ENCODE results near the gene PPP4R1. TPM values are rescaled to one million over a fixed set of nuclear protein-coding genes. Genes with fewer than 3 reads are reported as not detected.

PPP4R1 gene
- total RNA-seq, 1 experiment from 2014 or later, result 106 TPM

DNA sequence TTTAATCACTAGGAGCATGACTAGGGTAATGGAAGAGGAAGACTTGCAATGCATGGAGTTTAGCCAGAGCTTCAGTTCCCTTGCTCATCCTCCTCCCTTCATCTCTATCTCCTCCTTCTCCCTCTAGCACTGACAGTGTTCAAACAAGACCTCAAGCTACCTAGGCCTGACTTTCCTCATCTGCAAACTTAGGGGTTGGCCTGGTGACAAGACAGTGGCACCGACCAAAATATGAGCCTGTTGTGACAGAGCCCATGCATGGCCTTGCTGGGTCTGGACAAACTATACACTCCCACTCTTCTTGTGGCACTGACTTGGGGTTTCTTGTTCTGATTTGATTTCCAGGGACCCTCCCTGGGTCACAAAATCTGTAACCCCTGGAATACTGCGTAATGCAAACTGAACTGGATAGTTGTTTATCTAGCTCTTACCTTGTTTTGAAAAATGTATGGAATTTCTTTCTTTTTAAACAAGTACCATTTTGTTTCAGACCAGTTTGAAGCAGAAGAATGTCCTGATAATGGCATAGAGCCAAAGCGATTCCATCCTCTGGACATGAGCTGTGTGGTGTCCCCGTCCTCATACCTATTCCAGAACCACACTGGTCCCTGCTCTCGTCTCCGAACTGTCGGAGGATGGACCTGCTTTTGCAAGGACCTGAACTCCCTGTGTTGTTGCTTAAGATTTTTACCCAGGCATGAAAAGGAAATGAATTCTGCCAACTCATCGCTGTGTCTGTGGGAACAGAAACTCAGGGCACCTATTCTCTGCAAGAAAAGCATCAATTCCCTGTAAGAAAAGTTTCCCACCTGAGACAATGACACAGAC is 33.4 kb upstream of the PPP4R1 start:
- H2BK20ac ChIP-seq (ENCODE audit: low read depth, low read length, poor library complexity, severe bottlenecking), result no peak overlapping the region
- H3K9me3 ChIP-seq (ENCODE audit: control insufficient read depth, low read depth, low read length), result no peaks in the 10 kb centered on the region
- no peak for DNase-seq
- peak overlapping the region; percentile 8 for H4K91ac ChIP-seq (ENCODE audit: insufficient read length, low read depth, low read length)
- H2BK120ac ChIP-seq (ENCODE audit: low read depth, low read length, poor library complexity, severe bottlenecking), result no peak overlapping the region
- H3K18ac ChIP-seq (ENCODE audit: insufficient read length, low read depth, low read length), result peak overlapping the region; percentile 11
- no peak overlapping the region for H3K4ac ChIP-seq (ENCODE audit: low read depth, low read length)
- Mint-ChIP-seq H3K27ac (no peak overlapping the region; a peak in 1 of 7 replicates), H3K27me3 (ENCODE audit: low read depth) (no peaks in the 10 kb centered on the region), H3K4me3 (no peak overlapping the region), H3K4me1 (peaks cover 19 to 29% of the 10 kb centered on the region in 2 experiments), H3K36me3 (ENCODE audit: insufficient read depth in 1 of 3, low read depth in 3 of 3) (no peaks in the 10 kb centered on the region), H3K9me3 (no peaks in the 10 kb centered on the region)
- H3K23ac ChIP-seq (ENCODE audit: insufficient read length, low read depth, low read length), result peak overlapping the region; percentile 13
- no peaks in the 10 kb centered on the region for H3K23me2 ChIP-seq (ENCODE audit: insufficient read length, low read depth, low read length, poor library complexity, severe bottlenecking)
- no peak overlapping the region for H2BK12ac ChIP-seq (ENCODE audit: insufficient read length, low read depth, low read length)
- peak overlapping the region; percentile 28 for H4K8ac ChIP-seq (replicated peaks; ENCODE audit: insufficient read length, low read depth, low read length)
- H3K27ac ChIP-seq (ENCODE audit: insufficient read length, low read depth, low read length), result no peak overlapping the region
- H3K14ac ChIP-seq (ENCODE audit: insufficient read depth, low read length), result no peak overlapping the region
- no peaks in the 10 kb centered on the region; the same call in 1 of the 2 replicates for H3K4me1 ChIP-seq (ENCODE audit: insufficient read depth, low read length)
- no peaks in the 10 kb centered on the region for H4K20me1 ChIP-seq (ENCODE audit: control insufficient read depth, insufficient read depth, insufficient read length)
- TF ChIP-seq, protein P1, sequence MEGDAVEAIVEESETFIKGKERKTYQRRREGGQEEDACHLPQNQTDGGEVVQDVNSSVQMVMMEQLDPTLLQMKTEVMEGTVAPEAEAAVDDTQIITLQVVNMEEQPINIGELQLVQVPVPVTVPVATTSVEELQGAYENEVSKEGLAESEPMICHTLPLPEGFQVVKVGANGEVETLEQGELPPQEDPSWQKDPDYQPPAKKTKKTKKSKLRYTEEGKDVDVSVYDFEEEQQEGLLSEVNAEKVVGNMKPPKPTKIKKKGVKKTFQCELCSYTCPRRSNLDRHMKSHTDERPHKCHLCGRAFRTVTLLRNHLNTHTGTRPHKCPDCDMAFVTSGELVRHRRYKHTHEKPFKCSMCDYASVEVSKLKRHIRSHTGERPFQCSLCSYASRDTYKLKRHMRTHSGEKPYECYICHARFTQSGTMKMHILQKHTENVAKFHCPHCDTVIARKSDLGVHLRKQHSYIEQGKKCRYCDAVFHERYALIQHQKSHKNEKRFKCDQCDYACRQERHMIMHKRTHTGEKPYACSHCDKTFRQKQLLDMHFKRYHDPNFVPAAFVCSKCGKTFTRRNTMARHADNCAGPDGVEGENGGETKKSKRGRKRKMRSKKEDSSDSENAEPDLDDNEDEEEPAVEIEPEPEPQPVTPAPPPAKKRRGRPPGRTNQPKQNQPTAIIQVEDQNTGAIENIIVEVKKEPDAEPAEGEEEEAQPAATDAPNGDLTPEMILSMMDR (conservative IDR thresholded peaks at IDR 0.05), result no peak
- peak overlapping the region; percentile 53; the same call in 1 of the 2 replicates for H2BK15ac ChIP-seq (ENCODE audit: low read depth, low read length)
- peak overlapping the region; percentile 57 for H4K5ac ChIP-seq (ENCODE audit: insufficient read length, low read depth, low read length)
- no peaks in the 10 kb centered on the region for H3K79me2 ChIP-seq (ENCODE audit: insufficient read depth, low read length)
- H3K4me2 ChIP-seq (ENCODE audit: insufficient read depth, insufficient read length, low read length), result no peak overlapping the region
- H2AFZ ChIP-seq (ENCODE audit: low read length), result no peak overlapping the region
- H3K56ac ChIP-seq (ENCODE audit: insufficient read length, low read depth, low read length), result no peak overlapping the region
- no peak overlapping the region for H2BK5ac ChIP-seq (ENCODE audit: insufficient read length, low read length)
- no peaks in the 10 kb centered on the region for H3K27me3 ChIP-seq (ENCODE audit: insufficient read depth, low read length)
- H2AK5ac ChIP-seq (ENCODE audit: insufficient read length, low read length), result no peak overlapping the region
- H3T11ph ChIP-seq (ENCODE audit: low read length), result no peak overlapping the region
- H3K79me1 ChIP-seq (ENCODE audit: insufficient read depth, low read depth, low read length, poor library complexity, severe bottlenecking), result no peaks in the 10 kb centered on the region
- H3K9ac ChIP-seq (ENCODE audit: extremely low read depth, insufficient read length, low read length), result no peak overlapping the region
- WGBS (ENCODE audit: extremely low coverage, insufficient read length, low lambda C conversion rate), result no CpG with 5 or more reads among the region's 8 CpGs

All from H9 (cell line).